Tibial nerve (tissue), 4 donors: ENCODE data around the gene FKBP1A. TPM values are rescaled to one million over a fixed set of nuclear protein-coding genes. Genes with fewer than 3 reads are reported as not detected.
A peak's percentile ranks its signal among the peaks of the same experiment; 100 is the strongest.

Experiments used
- DNase-seq, 2 donors: peaks; one replicate each; pipeline ENCODE4 v3.0.0-alpha.2; 2019; ENCODE audit warnings: low spot score in 2 of 2
- H3K27ac ChIP-seq, 4 donors: fragments of 200-600 bp; sonication (generic) in 3 of 4; one replicate each; pipeline ENCODE4 v1.5.1; 2017 to 2019; ENCODE audit warnings: mild to moderate bottlenecking in 1 of 4
- H3K27me3 ChIP-seq, 2 donors: fragments of 200-600 bp; sonication (generic) in 1 of 2; one replicate each; pipeline versions ENCODE4 v1.5.1 to v1.6.0; 2017 to 2019
- H3K36me3 ChIP-seq, 3 donors: fragments of 200-600 bp; sonication (generic); one replicate each; pipeline ENCODE4 v1.5.1; 2018 to 2019
- H3K4me1 ChIP-seq, 4 donors: fragments of 200-600 bp; sonication (generic) in 3 of 4; one replicate each; pipeline ENCODE4 v1.5.1; 2017 to 2019
- H3K4me3 ChIP-seq, 4 donors: fragments of 200-600 bp; sonication (generic) in 3 of 4; one replicate each; pipeline ENCODE4 v1.5.1; 2017 to 2019; ENCODE audit warnings: mild to moderate bottlenecking in 1 of 4, moderate library complexity in 1 of 4
- H3K9me3 ChIP-seq, 4 donors: fragments of 200-600 bp; sonication (generic) in 3 of 4; one replicate each; pipeline ENCODE4 v1.5.1; 2017 to 2019
- EP300 ChIP-seq, 2 donors: sonication (generic); formaldehyde crosslinking; IDR thresholded peaks; one replicate each; pipeline ENCODE4 v1.6.1; 2017; ENCODE audit warnings: antibody characterized with exemption in 2 of 2, mild to moderate bottlenecking in 1 of 2
- POLR2A ChIP-seq, 2 donors: fragments of 450-650 bp; IDR thresholded peaks; one replicate each; pipeline ENCODE4 v1.6.1; 2017; ENCODE audit warnings: antibody characterized with exemption in 2 of 2, mild to moderate bottlenecking in 2 of 2, moderate library complexity in 2 of 2
- WGBS, 2 donors: methylation state at CpG; one replicate each; pipeline ENCODE4 v1.1.5; 2018; 5-methylcytosine and 5-hydroxymethylcytosine counted together
- total RNA-seq, 4 donors: library from RNA; depleted of rRNA; stranded (reverse); fragments of >200 nt; gene quantifications; one replicate each; pipeline ENCODE4 v1.1.0, GENCODE V29; 2016
- TF ChIP-seq, protein P1 (sequence below), 5 experiments: fragments of 200-600 bp in 3 of 5; fragments of 450-650 bp in 2 of 5; sonication (generic) in 3 of 5; IDR thresholded peaks; one replicate each; pipeline ENCODE4 v1.5.1; 2016 to 2019; ENCODE audit warnings: antibody characterized with exemption in 5 of 5, mild to moderate bottlenecking in 3 of 5, moderate library complexity in 2 of 5

The FKBP1A gene
- total RNA-seq, 4 donors from 2014 or later, result 92.2 to 172 (median 130) TPM

DNA sequence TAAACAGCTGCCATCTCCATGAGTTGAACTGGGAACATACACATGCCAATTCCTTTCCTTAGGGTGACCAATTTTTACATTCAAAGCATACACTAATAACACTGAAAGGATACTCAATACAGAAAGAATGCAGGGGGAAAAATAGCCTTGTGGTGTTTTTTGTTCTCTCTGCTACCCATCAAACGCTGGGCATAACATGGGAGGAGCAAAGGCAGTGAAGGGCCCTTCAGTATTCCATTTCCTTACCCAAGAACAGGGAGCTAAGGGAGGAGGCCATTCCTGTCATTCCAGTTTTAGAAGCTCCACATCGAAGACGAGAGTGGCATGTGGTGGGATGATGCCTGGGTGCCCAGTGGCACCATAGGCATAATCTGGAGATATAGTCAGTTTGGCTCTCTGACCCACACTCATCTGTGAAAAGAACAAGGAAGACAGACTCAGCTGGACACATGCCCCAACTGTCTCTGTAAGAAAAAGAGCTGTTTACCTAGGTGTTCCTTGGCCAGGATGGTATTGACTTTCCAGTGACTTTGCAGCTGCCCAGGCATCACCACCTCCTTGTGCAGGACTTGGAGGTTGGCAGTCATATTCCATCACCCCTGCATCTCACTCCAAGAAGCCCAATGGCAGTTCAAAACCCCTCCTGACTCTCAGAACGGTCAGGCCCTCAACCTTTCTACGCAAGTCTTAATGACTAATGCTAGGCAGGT, 20.9 kb downstream of the FKBP1A start:
- no peak overlapping the region for H3K4me3 ChIP-seq
- no peak for DNase-seq
- 65 to 77% methylated on average over 5 of the region's 5 CpGs for WGBS, 2 donors
- H3K27me3 ChIP-seq, result no peaks in the 10 kb centered on the region
- no peaks in the 10 kb centered on the region for H3K9me3 ChIP-seq
- peaks cover 3 to 90% (median 41%) of the 10 kb centered on the region in 4 donors for H3K4me1 ChIP-seq
- peaks cover 0 to 22% (median 0%) of the 10 kb centered on the region in 3 donors for H3K36me3 ChIP-seq
- H3K27ac ChIP-seq, result peak overlapping the region in 3 of 4 donors; percentile 27 to 58 (median 36)
- TF ChIP-seq POLR2A (IDR thresholded peaks at IDR 0.05), result no peak
- no peak for TF ChIP-seq EP300 (IDR thresholded peaks at IDR 0.05)
- TF ChIP-seq, protein P1, sequence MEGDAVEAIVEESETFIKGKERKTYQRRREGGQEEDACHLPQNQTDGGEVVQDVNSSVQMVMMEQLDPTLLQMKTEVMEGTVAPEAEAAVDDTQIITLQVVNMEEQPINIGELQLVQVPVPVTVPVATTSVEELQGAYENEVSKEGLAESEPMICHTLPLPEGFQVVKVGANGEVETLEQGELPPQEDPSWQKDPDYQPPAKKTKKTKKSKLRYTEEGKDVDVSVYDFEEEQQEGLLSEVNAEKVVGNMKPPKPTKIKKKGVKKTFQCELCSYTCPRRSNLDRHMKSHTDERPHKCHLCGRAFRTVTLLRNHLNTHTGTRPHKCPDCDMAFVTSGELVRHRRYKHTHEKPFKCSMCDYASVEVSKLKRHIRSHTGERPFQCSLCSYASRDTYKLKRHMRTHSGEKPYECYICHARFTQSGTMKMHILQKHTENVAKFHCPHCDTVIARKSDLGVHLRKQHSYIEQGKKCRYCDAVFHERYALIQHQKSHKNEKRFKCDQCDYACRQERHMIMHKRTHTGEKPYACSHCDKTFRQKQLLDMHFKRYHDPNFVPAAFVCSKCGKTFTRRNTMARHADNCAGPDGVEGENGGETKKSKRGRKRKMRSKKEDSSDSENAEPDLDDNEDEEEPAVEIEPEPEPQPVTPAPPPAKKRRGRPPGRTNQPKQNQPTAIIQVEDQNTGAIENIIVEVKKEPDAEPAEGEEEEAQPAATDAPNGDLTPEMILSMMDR (IDR thresholded peaks at IDR 0.05), result no peak

DNA sequence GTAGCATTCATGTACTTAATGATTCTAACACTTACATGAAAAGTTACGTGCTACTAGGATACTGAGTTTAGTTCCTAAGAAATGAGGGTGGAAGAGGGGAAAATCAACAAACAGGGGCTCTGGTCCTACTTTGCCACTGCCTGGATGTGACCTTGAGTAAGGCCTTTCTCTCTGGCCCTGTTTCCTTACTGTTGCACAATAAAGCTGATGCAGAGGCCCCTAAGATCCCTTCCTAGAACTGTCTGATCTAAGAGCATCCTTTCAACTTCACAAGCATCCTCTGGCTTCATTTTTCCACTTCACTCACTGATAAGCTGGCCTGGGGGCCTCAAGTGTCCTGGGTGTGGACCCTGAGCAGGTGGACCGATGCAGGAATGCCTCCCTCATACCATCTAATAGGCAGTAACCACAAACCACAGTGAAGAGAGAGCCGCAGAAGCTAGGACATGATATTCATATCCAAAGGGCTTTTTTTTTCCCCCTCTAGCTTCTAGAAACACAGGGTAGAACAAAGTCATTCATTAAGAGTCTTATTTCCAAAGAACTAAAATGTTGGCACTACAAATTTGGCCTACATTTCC, 21.6 kb downstream of the FKBP1A start:
- H3K36me3 ChIP-seq, result peaks cover 0 to 25% (median 0%) of the 10 kb centered on the region in 3 donors
- H3K4me1 ChIP-seq, result peaks cover 3 to 84% (median 37%) of the 10 kb centered on the region in 4 donors
- no peaks in the 10 kb centered on the region for H3K9me3 ChIP-seq
- 53 to 54% methylated on average over 3 of the region's 3 CpGs for WGBS, 2 donors
- H3K4me3 ChIP-seq, result no peak overlapping the region
- no peaks in the 10 kb centered on the region for H3K27me3 ChIP-seq
- H3K27ac ChIP-seq, result peak overlapping the region in 3 of 4 donors; percentile 36 to 75 (median 58)
- DNase-seq, result no peak
- TF ChIP-seq EP300 (IDR thresholded peaks at IDR 0.05), result peak in 1 of 2 donors; percentile 15
- TF ChIP-seq, protein P1 (IDR thresholded peaks at IDR 0.05), result no peak

GRCh38 chr20:1370548-1371110, 22.2 kb downstream of the FKBP1A start:
- H3K36me3 ChIP-seq, result peaks cover 0 to 25% (median 0%) of the 10 kb centered on the region in 3 donors
- TF ChIP-seq POLR2A (IDR thresholded peaks at IDR 0.05), result no peak
- TF ChIP-seq, protein P1 (IDR thresholded peaks at IDR 0.05), result no peak
- peak in 1 of 2 donors; percentile 45 for TF ChIP-seq EP300 (IDR thresholded peaks at IDR 0.05)
- no peaks in the 10 kb centered on the region for H3K27me3 ChIP-seq
- WGBS, 2 donors, result 6 to 10% methylated on average over 2 of the region's 2 CpGs
- DNase-seq, result peak in 1 of 2 donors; percentile 36
- peak overlapping the region in 3 of 4 donors; percentile 36 to 75 (median 58) for H3K27ac ChIP-seq
- no peak overlapping the region for H3K4me3 ChIP-seq
- H3K4me1 ChIP-seq, result peaks cover 3 to 77% (median 34%) of the 10 kb centered on the region in 4 donors
- no peaks in the 10 kb centered on the region for H3K9me3 ChIP-seq

DNA sequence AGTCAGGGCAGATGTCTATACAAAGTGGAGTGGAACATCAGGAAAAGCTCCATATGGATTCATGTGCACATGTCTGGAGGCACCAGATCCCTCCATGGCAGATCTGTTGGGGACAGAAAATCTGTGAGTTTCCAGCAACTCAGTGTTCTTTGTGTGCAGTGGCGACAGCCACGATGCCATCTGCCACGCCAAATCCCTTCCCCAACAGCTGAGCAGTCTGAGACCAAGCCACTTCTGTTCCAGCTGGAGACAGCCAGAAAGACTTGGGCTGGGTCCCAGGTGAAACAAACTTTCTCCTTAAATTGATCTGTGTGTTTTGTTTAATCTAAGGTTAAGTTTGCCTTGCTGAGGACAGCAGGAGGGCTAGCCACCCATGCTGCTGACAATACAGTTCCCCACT, 22.9 kb downstream of the FKBP1A start:
- Histone ChIP-seq H3K36me3 (peaks cover 0 to 23% (median 0%) of the 10 kb centered on the region in 3 donors), H3K27me3 (no peaks in the 10 kb centered on the region), H3K9me3 (no peaks in the 10 kb centered on the region), H3K4me3 (no peak overlapping the region), H3K27ac (peak overlapping the region in 1 of 4 donors; percentile 75), H3K4me1 (peaks cover 3 to 70% (median 32%) of the 10 kb centered on the region in 4 donors)
- DNase-seq, result no peak
- TF ChIP-seq, protein P1 (IDR thresholded peaks at IDR 0.05), result no peak
- 78 to 82% methylated on average over 3 of the region's 3 CpGs for WGBS, 2 donors
